K562 (cell line): ENCODE measurements around the gene HSPA1B. TPM values are rescaled to one million over a fixed set of nuclear protein-coding genes. Genes with fewer than 3 reads are reported as not detected.

Source experiments
- ARID2 ChIP-seq: fragments of 450-650 bp; IDR thresholded peaks from 2 replicates; pipeline ENCODE4 v1.6.1; 2017; ENCODE audit warnings: antibody characterized with exemption, mild to moderate bottlenecking
- BCOR ChIP-seq: fragments of 450-650 bp; IDR thresholded peaks from 2 replicates; pipeline ENCODE4 v1.6.1; 2016
- CEBPB ChIP-seq: fragments of 450-650 bp; IDR thresholded peaks from 2 replicates; pipeline ENCODE4 v1.6.1; 2016; ENCODE audit warnings: missing genetic modification characterization, missing compliant biosample characterization
- DACH1 ChIP-seq: fragments of 450-650 bp; IDR thresholded peaks from 2 replicates; pipeline ENCODE4 v1.6.1; 2018; ENCODE audit not compliant: partially characterized antibody
- ELF4 ChIP-seq: fragments of 450-650 bp; formaldehyde crosslinking; IDR thresholded peaks from 2 replicates; pipeline ENCODE4 v1.4.0; 2022; ENCODE audit warnings: missing genetic modification characterization
- HNRNPUL1 ChIP-seq: fragments of 200-400 bp; formaldehyde crosslinking; IDR thresholded peaks from 2 replicates; pipeline ENCODE4 v1.6.1; 2017; ENCODE audit warnings: low read length
- HSF4 ChIP-seq: fragments of 250-450 bp; sonication (Bioruptor Pico); IDR thresholded peaks from 2 replicates; pipeline ENCODE4 v2.1.2; 2022; ENCODE audit warnings: mild to moderate bottlenecking, moderate library complexity, borderline replicate concordance
- KAT8 ChIP-seq: fragments of 450-650 bp; IDR thresholded peaks from 2 replicates; pipeline ENCODE4 v1.6.1; 2016; ENCODE audit warnings: low read depth, mild to moderate bottlenecking
- MXI1 ChIP-seq: IDR thresholded peaks from 2 replicates; pipeline ENCODE4 v1.6.1; 2011; ENCODE audit warnings: low read depth, mild to moderate bottlenecking, improper control_type of control experiment, low read length
- NELFE ChIP-seq: IDR thresholded peaks from 2 replicates; pipeline ENCODE4 v1.6.1; 2011; ENCODE audit warnings: mild to moderate bottlenecking; ENCODE audit not compliant: insufficient read depth, insufficient read length
- SMAD1 ChIP-seq: fragments of 150-350 bp; IDR thresholded peaks from 2 replicates; pipeline ENCODE4 v1.6.1; 2014; ENCODE audit warnings: low read length, low read depth; ENCODE audit not compliant: partially characterized antibody
- SOX6 ChIP-seq: fragments of 450-650 bp; IDR thresholded peaks from 2 replicates; pipeline ENCODE4 v1.6.1; 2014; ENCODE audit warnings: mild to moderate bottlenecking
- SREBF2 ChIP-seq: sonication (generic); formaldehyde crosslinking; IDR thresholded peaks from 2 replicates; pipeline ENCODE4 v1.4.0; 2020; ENCODE audit warnings: mild to moderate bottlenecking, missing genetic modification reagents
- TAL1 ChIP-seq: fragments of 450-650 bp; IDR thresholded peaks from 2 replicates; pipeline ENCODE4 v1.6.1; 2016; ENCODE audit warnings: mild to moderate bottlenecking
- TBP ChIP-seq: optimal IDR thresholded peaks from 2 replicates; pipeline ENCODE3; 2011; ENCODE audit warnings: low read depth, low read length, improper control_type of control experiment
- ZBTB1 ChIP-seq: sonication (generic); formaldehyde crosslinking; IDR thresholded peaks from 2 replicates; pipeline ENCODE4 v1.8.1; 2023; ENCODE audit warnings: missing genetic modification reagents, low read depth, mild to moderate bottlenecking, borderline replicate concordance
- ZNF174 ChIP-seq: fragments of 250-450 bp; sonication (Bioruptor Pico); IDR thresholded peaks from 2 replicates; pipeline ENCODE4 v1.4.0; 2020; ENCODE audit warnings: mild to moderate bottlenecking
- ZNF239 ChIP-seq: fragments of 250-450 bp; sonication (Bioruptor Pico); IDR thresholded peaks from 2 replicates; pipeline ENCODE4 v1.4.0; 2020; ENCODE audit warnings: mild to moderate bottlenecking
- ZNF3 ChIP-seq: fragments of 250-450 bp; sonication (Bioruptor Pico); IDR thresholded peaks from 2 replicates; pipeline ENCODE4 v1.5.0; 2021; ENCODE audit warnings: mild to moderate bottlenecking, moderate library complexity
- ZNF584 ChIP-seq: fragments of 200-800 bp; sonication (Bioruptor generic); IDR thresholded peaks from 2 replicates; pipeline ENCODE4 v1.6.1; 2016; ENCODE audit warnings: low read depth, mild to moderate bottlenecking, missing genetic modification characterization, missing compliant biosample characterization
- polyA plus RNA-seq, 8 experiments: library from polyadenylated mRNA; depleted of rRNA in 4 of 8; stranded (reverse) in 5 of 8; unstranded in 3 of 8; fragments of >200 nt; fragmentation: Nextera tagmentation in 2 of 8; fragmentation: Illumina TruSeq in 1 of 8; extraction: Ambion mirVana in 2 of 8; extraction: Trizol in 1 of 8; gene quantifications; 2 replicates each; pipeline versions ENCODE4 v1.2.1 to v1.2.3, GENCODE V29; 2011 to 2014; ENCODE audit warnings: inconsistent platforms in 1 of 8, missing spikeins in 1 of 8
- total RNA-seq, 7 experiments: library from RNA; depleted of rRNA in 6 of 7; stranded (reverse); fragments of >200 nt in 6 of 7; fragmentation: Illumina TruSeq in 2 of 7; extraction: Trizol in 2 of 7; gene quantifications; 2 replicates each; pipeline versions ENCODE4 v1.2.1 to v1.2.3, GENCODE V29; 2011 to 2021; ENCODE audit warnings: low replicate concordance in 1 of 7
- TF ChIP-seq, protein P1 (sequence below): fragments of 250-450 bp; sonication (Bioruptor Pico); IDR thresholded peaks from 2 replicates; pipeline ENCODE4 v1.5.0; 2020; ENCODE audit warnings: mild to moderate bottlenecking, borderline replicate concordance
- TF ChIP-seq, protein P2 (sequence below): sonication (generic); formaldehyde crosslinking; IDR thresholded peaks from 2 replicates; pipeline ENCODE4 v1.8.1; 2023; ENCODE audit warnings: mild to moderate bottlenecking, missing genetic modification reagents, moderate library complexity
- TF ChIP-seq, protein P3 (sequence below): sonication (generic); formaldehyde crosslinking; IDR thresholded peaks from 2 replicates; pipeline ENCODE4 v1.8.0; 2022; ENCODE audit warnings: missing genetic modification reagents, mild to moderate bottlenecking, borderline replicate concordance
- TF ChIP-seq, protein P4 (sequence below), 2 experiments: fragments of 450-650 bp; conservative IDR thresholded peaks; 2 replicates each; pipeline ENCODE4 v1.6.1; 2017; ENCODE audit warnings: mild to moderate bottlenecking in 2 of 2, moderate library complexity in 2 of 2

Gene HSPA1B
- total and polyA plus RNA-seq, 9 of the 15 experiments (the other 6 are each of a cell fraction or from before 2014, with no cell fraction given), result 0.27 to 227 (median 51.2) TPM

DNA sequence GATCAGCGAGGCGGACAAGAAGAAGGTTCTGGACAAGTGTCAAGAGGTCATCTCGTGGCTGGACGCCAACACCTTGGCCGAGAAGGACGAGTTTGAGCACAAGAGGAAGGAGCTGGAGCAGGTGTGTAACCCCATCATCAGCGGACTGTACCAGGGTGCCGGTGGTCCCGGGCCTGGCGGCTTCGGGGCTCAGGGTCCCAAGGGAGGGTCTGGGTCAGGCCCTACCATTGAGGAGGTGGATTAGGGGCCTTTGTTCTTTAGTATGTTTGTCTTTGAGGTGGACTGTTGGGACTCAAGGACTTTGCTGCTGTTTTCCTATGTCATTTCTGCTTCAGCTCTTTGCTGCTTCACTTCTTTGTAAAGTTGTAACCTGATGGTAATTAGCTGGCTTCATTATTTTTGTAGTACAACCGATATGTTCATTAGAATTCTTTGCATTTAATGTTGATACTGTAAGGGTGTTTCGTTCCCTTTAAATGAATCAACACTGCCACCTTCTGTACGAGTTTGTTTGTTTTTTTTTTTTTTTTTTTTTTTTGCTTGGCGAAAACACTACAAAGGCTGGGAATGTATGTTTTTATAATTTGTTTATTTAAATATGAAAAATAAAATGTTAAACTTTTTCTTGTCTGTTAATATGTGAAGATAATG lies 2.2 kb downstream of the HSPA1B start (continued):
- TF ChIP-seq, protein P1, sequence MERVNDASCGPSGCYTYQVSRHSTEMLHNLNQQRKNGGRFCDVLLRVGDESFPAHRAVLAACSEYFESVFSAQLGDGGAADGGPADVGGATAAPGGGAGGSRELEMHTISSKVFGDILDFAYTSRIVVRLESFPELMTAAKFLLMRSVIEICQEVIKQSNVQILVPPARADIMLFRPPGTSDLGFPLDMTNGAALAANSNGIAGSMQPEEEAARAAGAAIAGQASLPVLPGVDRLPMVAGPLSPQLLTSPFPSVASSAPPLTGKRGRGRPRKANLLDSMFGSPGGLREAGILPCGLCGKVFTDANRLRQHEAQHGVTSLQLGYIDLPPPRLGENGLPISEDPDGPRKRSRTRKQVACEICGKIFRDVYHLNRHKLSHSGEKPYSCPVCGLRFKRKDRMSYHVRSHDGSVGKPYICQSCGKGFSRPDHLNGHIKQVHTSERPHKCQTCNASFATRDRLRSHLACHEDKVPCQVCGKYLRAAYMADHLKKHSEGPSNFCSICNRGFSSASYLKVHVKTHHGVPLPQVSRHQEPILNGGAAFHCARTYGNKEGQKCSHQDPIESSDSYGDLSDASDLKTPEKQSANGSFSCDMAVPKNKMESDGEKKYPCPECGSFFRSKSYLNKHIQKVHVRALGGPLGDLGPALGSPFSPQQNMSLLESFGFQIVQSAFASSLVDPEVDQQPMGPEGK (CRISPR knock-in tag), result no peak
- TF ChIP-seq SOX6 (no peak), ELF4 (peak; percentile 71), HNRNPUL1 (no peak), CEBPB (tag) (no peak), MXI1 (no peak), ZNF3 (CRISPR knock-in tag) (no peak), SREBF2 (CRISPR knock-in tag) (no peak), ZBTB1 (no peak), ARID2 (no peak), ZNF584 (CRISPR knock-in tag) (no peak), ZNF174 (no peak), NELFE (no peak), TAL1 (no peak), ZNF239 (CRISPR knock-in tag) (no peak), KAT8 (no peak), TBP (no peak), HSF4 (no peak), DACH1 (no peak), BCOR (no peak), SMAD1 (no peak)
- TF ChIP-seq, protein P2, sequence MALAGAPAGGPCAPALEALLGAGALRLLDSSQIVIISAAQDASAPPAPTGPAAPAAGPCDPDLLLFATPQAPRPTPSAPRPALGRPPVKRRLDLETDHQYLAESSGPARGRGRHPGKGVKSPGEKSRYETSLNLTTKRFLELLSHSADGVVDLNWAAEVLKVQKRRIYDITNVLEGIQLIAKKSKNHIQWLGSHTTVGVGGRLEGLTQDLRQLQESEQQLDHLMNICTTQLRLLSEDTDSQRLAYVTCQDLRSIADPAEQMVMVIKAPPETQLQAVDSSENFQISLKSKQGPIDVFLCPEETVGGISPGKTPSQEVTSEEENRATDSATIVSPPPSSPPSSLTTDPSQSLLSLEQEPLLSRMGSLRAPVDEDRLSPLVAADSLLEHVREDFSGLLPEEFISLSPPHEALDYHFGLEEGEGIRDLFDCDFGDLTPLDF (CRISPR knock-in tag), result no peak
- TF ChIP-seq, protein P3, sequence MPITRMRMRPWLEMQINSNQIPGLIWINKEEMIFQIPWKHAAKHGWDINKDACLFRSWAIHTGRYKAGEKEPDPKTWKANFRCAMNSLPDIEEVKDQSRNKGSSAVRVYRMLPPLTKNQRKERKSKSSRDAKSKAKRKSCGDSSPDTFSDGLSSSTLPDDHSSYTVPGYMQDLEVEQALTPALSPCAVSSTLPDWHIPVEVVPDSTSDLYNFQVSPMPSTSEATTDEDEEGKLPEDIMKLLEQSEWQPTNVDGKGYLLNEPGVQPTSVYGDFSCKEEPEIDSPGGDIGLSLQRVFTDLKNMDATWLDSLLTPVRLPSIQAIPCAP (CRISPR knock-in tag), result no peak
- TF ChIP-seq, protein P4, sequence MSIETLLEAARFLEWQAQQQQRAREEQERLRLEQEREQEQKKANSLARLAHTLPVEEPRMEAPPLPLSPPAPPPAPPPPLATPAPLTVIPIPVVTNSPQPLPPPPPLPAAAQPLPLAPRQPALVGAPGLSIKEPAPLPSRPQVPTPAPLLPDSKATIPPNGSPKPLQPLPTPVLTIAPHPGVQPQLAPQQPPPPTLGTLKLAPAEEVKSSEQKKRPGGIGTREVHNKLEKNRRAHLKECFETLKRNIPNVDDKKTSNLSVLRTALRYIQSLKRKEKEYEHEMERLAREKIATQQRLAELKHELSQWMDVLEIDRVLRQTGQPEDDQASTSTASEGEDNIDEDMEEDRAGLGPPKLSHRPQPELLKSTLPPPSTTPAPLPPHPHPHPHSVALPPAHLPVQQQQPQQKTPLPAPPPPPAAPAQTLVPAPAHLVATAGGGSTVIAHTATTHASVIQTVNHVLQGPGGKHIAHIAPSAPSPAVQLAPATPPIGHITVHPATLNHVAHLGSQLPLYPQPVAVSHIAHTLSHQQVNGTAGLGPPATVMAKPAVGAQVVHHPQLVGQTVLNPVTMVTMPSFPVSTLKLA (conservative IDR thresholded peaks at IDR 0.05), result no peak
